Neural cell (in vitro differentiated cells): ENCODE data around the gene SUMF1. TPM values are rescaled to one million over a fixed set of nuclear protein-coding genes. Genes with fewer than 3 reads are reported as not detected.

Experiments used
- H2AFZ ChIP-seq: fragments of 200-600, 300-800 bp; sonication (generic), shearing (Covaris generic); 2 replicates; pipeline ENCODE4 v1.6.0; 2014; ENCODE audit warnings: low read depth, mild to moderate bottlenecking, antibody characterized with exemption, low read length, moderate library complexity
- H3F3A ChIP-seq: fragments of 200-600 bp; shearing (Covaris generic); 2 replicates; pipeline ENCODE4 v1.6.1; 2016; ENCODE audit warnings: mild to moderate bottlenecking, moderate library complexity, mixed read lengths, antibody characterized with exemption, low read length; ENCODE audit not compliant: insufficient read depth, poor library complexity, severe bottlenecking
- H3K27ac ChIP-seq: fragments of 200-600, 300-800 bp; sonication (generic), shearing (Covaris generic); 2 replicates; pipeline ENCODE4 v1.5.1; 2014; ENCODE audit warnings: mild to moderate bottlenecking, low read length, moderate library complexity
- H3K27me3 ChIP-seq: fragments of 300-800, 200-600 bp; sonication (generic), shearing (Covaris generic); 2 replicates; pipeline ENCODE4 v1.6.0; 2014; ENCODE audit warnings: mild to moderate bottlenecking, low read depth, low read length, moderate library complexity; ENCODE audit not compliant: insufficient read depth
- H3K36me3 ChIP-seq: fragments of 300-800, 200-600 bp; sonication (generic), shearing (Covaris generic); 2 replicates; pipeline ENCODE4 v1.5.1; 2014; ENCODE audit warnings: mild to moderate bottlenecking, antibody characterized with exemption, low read length, moderate library complexity; ENCODE audit not compliant: insufficient read depth
- H3K4me2 ChIP-seq: fragments of 300-800, 200-600 bp; sonication (generic), shearing (Covaris generic); 2 replicates; pipeline ENCODE4 v1.6.0; 2014; ENCODE audit warnings: mild to moderate bottlenecking, low read length
- H3K4me3 ChIP-seq: fragments of 300-800, 200-600 bp; sonication (generic), shearing (Covaris generic); 2 replicates; pipeline ENCODE4 v1.5.1; 2014; ENCODE audit warnings: mild to moderate bottlenecking, low read length, moderate library complexity
- H3K79me2 ChIP-seq: fragments of 200-600 bp; shearing (Covaris generic); replicated peaks from 2 replicates; pipeline ENCODE4 v1.6.0; 2014; ENCODE audit warnings: mild to moderate bottlenecking, low read length, moderate library complexity; ENCODE audit not compliant: insufficient read depth
- H3K9ac ChIP-seq: fragments of 300-800, 200-600 bp; sonication (generic), shearing (Covaris generic); 2 replicates; pipeline ENCODE4 v1.6.1; 2016; ENCODE audit warnings: mild to moderate bottlenecking, low read length, mixed read lengths
- H3K9me2 ChIP-seq: fragments of 200-600 bp; shearing (Covaris generic); 2 replicates; pipeline ENCODE4 v1.6.1; 2016; ENCODE audit warnings: mild to moderate bottlenecking, low read length, mixed read lengths; ENCODE audit not compliant: insufficient read depth
- H3K9me3 ChIP-seq: fragments of 200-600, 300-800 bp; sonication (generic), shearing (Covaris generic); 2 replicates; pipeline ENCODE4 v1.6.1; 2016; ENCODE audit warnings: mild to moderate bottlenecking, mixed run types, low read length, moderate library complexity, mixed read lengths
- H4K20me1 ChIP-seq: fragments of 200-600 bp; shearing (Covaris generic); 2 replicates; pipeline ENCODE4 v1.6.1; 2016; ENCODE audit warnings: mild to moderate bottlenecking, mixed run types; ENCODE audit not compliant: insufficient read depth
- CTCF ChIP-seq: fragments of 450-650 bp; IDR thresholded peaks from 2 replicates; pipeline ENCODE4 v1.5.1; 2014; ENCODE audit warnings: antibody characterized with exemption, mild to moderate bottlenecking, moderate library complexity; ENCODE audit not compliant: poor library complexity, severe bottlenecking
- EP300 ChIP-seq: fragments of 450-650 bp; conservative IDR thresholded peaks from 2 replicates; pipeline ENCODE4 v1.6.1; 2014; ENCODE audit warnings: antibody characterized with exemption, mild to moderate bottlenecking, moderate library complexity; ENCODE audit not compliant: poor library complexity, severe bottlenecking
- EZH2 ChIP-seq: fragments of 200-600, 300-800 bp; shearing (Covaris generic), sonication (generic); IDR thresholded peaks from 2 replicates; pipeline ENCODE4 v1.6.1; 2014; ENCODE audit warnings: antibody characterized with exemption, low read length, borderline replicate concordance, mild to moderate bottlenecking; ENCODE audit not compliant: insufficient read depth, poor library complexity, severe bottlenecking
- MXI1 ChIP-seq: fragments of 450-650 bp; conservative IDR thresholded peaks from 2 replicates; pipeline ENCODE4 v1.6.1; 2014; ENCODE audit warnings: antibody characterized with exemption, mild to moderate bottlenecking; ENCODE audit not compliant: poor library complexity, severe bottlenecking
- POLR2AphosphoS5 ChIP-seq: IDR thresholded peaks from 2 replicates; pipeline ENCODE4 v1.6.1; 2012
- RAD21 ChIP-seq: fragments of 450-650 bp; conservative IDR thresholded peaks from 2 replicates; pipeline ENCODE4 v1.6.1; 2014; ENCODE audit warnings: antibody characterized with exemption, mild to moderate bottlenecking, moderate library complexity
- REST ChIP-seq: IDR thresholded peaks from 2 replicates; pipeline ENCODE4 v1.6.1; 2012; ENCODE audit warnings: borderline replicate concordance
- SMC3 ChIP-seq: fragments of 450-650 bp; conservative IDR thresholded peaks from 2 replicates; pipeline ENCODE4 v1.6.1; 2014; ENCODE audit warnings: antibody characterized with exemption, mild to moderate bottlenecking, moderate library complexity; ENCODE audit not compliant: poor library complexity
- TAF1 ChIP-seq: IDR thresholded peaks from 2 replicates; pipeline ENCODE4 v1.6.1; 2012; ENCODE audit warnings: low read depth
- polyA plus RNA-seq: library from polyadenylated mRNA; depleted of rRNA; stranded (reverse); fragments of >200 nt; gene quantifications from 2 replicates; pipeline ENCODE4 v1.2.3, GENCODE V29; 2014

SUMF1 gene
- polyA plus RNA-seq, 1 donor from 2014 or later: 3.6 TPM

- no peak overlapping the region for H3K27ac ChIP-seq
- H3K79me2 ChIP-seq: no peaks in the 10 kb centered on the region
- H3K4me2 ChIP-seq: no peak overlapping the region
- H3K9ac ChIP-seq: no peak overlapping the region
- no peaks in the 10 kb centered on the region for H3K36me3 ChIP-seq
- no peaks in the 10 kb centered on the region for H3K9me3 ChIP-seq
- no peaks in the 10 kb centered on the region for H4K20me1 ChIP-seq
- H2AFZ ChIP-seq: no peak overlapping the region
- H3F3A ChIP-seq: no peaks in the 10 kb centered on the region
- no peak for TF ChIP-seq MXI1
- TF ChIP-seq CTCF: no peak
- TF ChIP-seq POLR2AphosphoS5: no peak
- no peak for TF ChIP-seq EZH2
- TF ChIP-seq REST: no peak
- no peak for TF ChIP-seq EP300
- no peak for TF ChIP-seq RAD21
- TF ChIP-seq TAF1: no peak
- H3K4me3 ChIP-seq: no peak overlapping the region
- H3K27me3 ChIP-seq: no peaks in the 10 kb centered on the region
- no peaks in the 10 kb centered on the region for H3K9me2 ChIP-seq
Measured at GRCh38 chr3:4416427-4416945, 50.6 kb downstream of the SUMF1 start.

GRCh38 chr3:4413467-4413866, 53.6 kb downstream of the SUMF1 start:
- Histone ChIP-seq H3K9ac (no peak overlapping the region), H3K4me2 (no peak overlapping the region), H3K79me2 (no peaks in the 10 kb centered on the region), H3K9me2 (no peaks in the 10 kb centered on the region), H3K9me3 (no peaks in the 10 kb centered on the region), H3K27ac (no peak overlapping the region), H2AFZ (no peak overlapping the region), H3K4me3 (no peak overlapping the region), H3F3A (no peaks in the 10 kb centered on the region), H3K36me3 (peaks cover 5% of the 10 kb centered on the region), H3K27me3 (no peaks in the 10 kb centered on the region), H4K20me1 (no peaks in the 10 kb centered on the region)
- TF ChIP-seq EZH2 (no peak), SMC3 (no peak), REST (no peak), MXI1 (no peak), TAF1 (no peak), CTCF (no peak), RAD21 (no peak), EP300 (no peak), POLR2AphosphoS5 (no peak)
